Measurements from ENCODE around the gene GYS2.

GRCh38 chr12:21523148-21523547, 81.5 kb downstream of the GYS2 start:
- TF ChIP-seq CTCF (IDR thresholded peaks at IDR 0.05) (no peak), POLR2A (IDR thresholded peaks at IDR 0.05) (no peak)

Measured in body of pancreas (tissue), 4 donors.